Fibroblast of villous mesenchyme (primary cell): ENCODE measurements around the gene COLEC12. TPM values are rescaled to one million over a fixed set of nuclear protein-coding genes. Genes with fewer than 3 reads are reported as not detected.

ENCODE experiments used
- DNase-seq: peaks from one replicate; pipeline ENCODE4 v3.0.0-alpha.2; 2010; ENCODE audit warnings: low read depth
- H3K4me3 ChIP-seq: 2 replicates; pipeline ENCODE4 v1.5.1; 2011; ENCODE audit warnings: low read depth, mild to moderate bottlenecking, low read length
- total RNA-seq: library from RNA; depleted of rRNA; stranded (reverse); fragments of >200 nt; gene quantifications from 2 replicates; pipeline ENCODE4 v1.2.3, GENCODE V29; 2012
- TF ChIP-seq, protein P1 (sequence below): IDR thresholded peaks from 2 replicates; pipeline ENCODE4 v1.5.1; 2012; ENCODE audit warnings: low read depth, mild to moderate bottlenecking, low read length; ENCODE audit not compliant: insufficient read depth

The COLEC12 gene
- total RNA-seq, 1 donor = 3.9 TPM

DNA sequence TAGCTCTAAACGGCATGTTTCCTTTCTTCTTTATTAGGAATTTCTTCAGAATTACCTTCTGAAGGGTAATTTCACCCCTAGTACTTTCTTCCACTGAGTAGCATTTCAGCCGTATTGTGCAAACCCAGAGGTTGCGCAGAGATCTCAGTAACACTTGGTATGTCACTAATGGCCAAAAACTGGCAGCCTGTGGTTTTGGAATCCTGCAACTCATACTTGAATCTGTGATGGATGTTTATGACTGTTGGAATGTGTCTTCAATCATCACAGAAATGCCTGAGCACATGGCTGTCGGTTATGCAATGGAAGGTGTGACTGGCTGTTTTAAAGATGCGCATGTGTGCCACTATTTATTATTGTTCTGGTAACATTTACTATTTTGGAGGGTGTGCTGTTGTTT, 100.0 kb downstream of the COLEC12 start:
- DNase-seq = peak; percentile 81
- TF ChIP-seq, protein P1, sequence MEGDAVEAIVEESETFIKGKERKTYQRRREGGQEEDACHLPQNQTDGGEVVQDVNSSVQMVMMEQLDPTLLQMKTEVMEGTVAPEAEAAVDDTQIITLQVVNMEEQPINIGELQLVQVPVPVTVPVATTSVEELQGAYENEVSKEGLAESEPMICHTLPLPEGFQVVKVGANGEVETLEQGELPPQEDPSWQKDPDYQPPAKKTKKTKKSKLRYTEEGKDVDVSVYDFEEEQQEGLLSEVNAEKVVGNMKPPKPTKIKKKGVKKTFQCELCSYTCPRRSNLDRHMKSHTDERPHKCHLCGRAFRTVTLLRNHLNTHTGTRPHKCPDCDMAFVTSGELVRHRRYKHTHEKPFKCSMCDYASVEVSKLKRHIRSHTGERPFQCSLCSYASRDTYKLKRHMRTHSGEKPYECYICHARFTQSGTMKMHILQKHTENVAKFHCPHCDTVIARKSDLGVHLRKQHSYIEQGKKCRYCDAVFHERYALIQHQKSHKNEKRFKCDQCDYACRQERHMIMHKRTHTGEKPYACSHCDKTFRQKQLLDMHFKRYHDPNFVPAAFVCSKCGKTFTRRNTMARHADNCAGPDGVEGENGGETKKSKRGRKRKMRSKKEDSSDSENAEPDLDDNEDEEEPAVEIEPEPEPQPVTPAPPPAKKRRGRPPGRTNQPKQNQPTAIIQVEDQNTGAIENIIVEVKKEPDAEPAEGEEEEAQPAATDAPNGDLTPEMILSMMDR = no peak
- no peak overlapping the region for H3K4me3 ChIP-seq

DNA sequence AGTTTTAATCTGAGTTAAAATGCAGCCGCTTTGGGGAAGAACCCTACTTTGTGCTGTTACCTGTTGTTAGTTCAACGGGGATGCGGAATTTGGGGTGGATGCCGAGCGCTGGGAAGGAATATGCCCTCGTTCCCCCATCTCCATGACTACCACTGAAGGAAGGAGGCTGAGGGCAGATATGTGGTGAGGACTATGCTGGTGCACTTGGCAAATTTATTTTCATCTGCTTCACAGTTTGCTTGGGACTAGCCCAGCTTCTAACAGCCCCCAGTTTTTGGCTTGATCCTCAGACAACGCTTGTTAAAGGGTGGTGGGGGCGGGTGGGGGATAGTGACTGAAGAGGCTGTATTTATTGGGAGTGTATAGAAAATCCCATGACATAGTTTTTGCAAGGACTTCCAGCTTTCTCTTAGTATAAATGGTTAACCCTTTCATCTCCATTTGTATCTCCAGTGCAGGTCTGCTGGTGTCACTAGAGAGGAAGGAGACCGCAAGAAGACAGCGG, 100.8 kb downstream of the COLEC12 start:
- TF ChIP-seq, protein P1 = no peak
- no peak for DNase-seq
- H3K4me3 ChIP-seq = no peak overlapping the region

DNA sequence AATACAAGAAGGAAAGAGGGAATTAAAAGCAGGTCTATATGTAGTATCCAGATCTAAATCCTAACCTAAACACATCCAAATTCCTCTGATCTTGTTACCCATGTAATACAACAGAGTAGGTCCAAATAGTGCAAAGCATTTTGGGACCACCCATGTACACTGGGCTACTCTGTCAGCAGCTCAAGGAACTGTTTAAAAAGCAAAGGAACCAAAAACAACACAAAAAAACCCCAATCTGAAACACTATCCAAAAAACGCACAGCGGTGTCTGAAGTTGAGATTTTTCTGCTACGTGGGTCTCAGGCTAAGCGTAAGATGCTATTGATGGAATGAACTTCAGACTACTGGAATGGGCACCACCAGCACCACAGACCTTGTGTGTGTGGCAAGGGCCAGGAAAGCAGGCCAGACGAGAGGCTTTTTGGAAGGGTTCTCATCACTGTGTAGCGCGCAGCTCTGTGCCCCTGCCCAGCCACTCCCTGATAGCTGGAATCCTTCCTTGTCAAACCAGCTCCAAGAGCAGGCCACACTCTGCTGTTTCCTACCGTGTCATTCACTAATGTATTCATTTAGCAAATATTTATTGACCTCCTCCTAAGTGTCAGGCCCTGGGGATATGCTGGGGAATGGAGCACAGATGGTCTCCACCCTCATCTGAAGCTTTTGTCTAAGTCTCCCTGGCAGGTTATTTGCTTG, 101.4 kb downstream of the COLEC12 start:
- TF ChIP-seq, protein P1 = no peak
- no peak overlapping the region for H3K4me3 ChIP-seq
- no peak for DNase-seq

DNA sequence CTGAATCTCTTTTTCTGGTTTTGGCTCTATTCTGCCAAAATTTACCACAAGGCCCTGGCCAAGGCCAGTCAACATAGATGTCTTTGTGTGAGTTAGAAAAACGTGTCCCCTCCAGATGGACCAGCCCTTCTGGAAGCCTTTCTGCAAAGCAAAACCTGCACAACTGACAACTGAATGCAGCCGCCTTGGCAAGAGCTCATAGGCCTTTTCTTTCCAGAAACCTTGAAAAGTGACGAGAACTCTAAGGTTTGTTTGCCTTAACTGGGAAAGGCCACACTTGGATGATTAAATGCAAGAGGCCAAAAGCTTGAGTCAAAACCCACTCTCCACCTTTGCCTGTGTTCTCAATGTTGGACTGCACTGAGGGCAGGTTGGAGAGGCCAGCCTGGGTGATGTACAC, 103.9 kb downstream of the COLEC12 start:
- no peak overlapping the region for H3K4me3 ChIP-seq
- no peak for DNase-seq
- TF ChIP-seq, protein P1 = no peak

DNA sequence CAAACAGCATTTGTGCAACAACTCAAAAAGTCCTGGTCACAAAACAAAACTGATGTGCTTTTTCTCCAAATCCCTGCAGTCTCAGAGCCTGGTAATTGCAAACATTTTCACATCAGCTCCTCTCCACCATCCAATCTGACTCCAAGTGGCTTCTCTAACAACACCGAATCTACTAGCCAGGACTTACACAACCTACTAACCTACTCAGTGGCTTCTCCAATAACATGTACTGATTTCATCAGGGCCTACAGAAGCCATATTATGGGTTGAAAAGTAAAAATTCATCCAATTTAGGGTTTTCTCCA, 104.3 kb downstream of the COLEC12 start:
- no peak overlapping the region for H3K4me3 ChIP-seq
- DNase-seq = no peak
- TF ChIP-seq, protein P1 = no peak

DNA sequence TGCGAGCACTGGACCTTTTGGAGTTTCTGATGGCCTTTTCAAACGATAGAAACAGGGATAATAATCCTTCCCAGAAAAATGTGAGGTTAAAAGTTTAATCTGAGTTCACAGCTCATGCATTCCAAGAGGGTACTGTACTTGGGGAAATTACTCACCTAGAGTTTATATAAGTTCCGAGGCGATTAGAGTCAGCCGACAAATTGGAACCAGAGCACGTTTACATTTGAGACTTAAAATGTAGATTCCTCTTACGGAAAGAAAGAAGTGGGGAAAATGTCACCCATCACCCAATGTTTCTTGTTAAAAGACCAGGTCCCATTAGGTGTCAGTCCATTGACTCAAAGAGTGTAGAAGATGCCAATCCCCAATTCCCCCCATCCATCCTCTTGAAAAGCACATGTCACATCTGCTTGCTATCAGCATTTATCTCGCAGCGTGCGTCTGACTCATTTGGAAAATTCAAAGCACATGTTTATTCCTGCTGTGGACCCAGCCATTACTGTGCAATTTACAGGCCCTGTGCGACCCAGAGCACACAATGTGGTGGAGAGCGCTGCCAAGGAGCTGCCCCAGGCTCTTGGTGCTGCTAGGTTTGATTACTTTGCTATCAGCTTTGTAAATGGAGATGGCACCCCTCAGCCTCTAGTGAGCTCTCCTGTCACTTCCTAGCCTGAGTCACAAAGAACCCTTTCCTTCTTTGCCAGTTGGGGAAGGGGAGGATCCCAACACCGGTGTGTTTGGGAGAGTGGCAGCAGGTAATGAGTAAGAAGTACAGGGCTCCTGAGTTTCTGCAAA, 104.8 kb downstream of the COLEC12 start:
- H3K4me3 ChIP-seq = no peak overlapping the region
- peak; percentile 79 for DNase-seq
- TF ChIP-seq, protein P1 = no peak

DNA sequence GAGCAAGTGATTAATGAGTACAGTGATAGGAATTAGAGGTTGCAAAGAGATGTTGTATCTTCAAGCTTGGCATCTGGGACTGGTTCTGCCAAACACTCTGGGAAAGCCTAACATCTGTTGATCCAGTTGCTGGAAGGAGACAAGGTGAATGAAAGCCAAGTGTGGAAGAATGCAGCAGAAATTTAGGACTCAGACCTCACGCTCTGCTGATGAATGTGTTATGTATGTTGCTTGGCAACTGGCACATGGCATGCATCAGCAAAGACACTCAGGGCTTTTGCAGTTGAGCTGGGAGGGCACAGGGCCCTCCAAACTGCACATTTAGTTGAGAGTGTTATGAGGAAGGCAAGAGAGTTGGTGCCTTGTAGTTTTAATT, 105.5 kb downstream of the COLEC12 start:
- no peak overlapping the region for H3K4me3 ChIP-seq
- peak; percentile 43 for DNase-seq
- TF ChIP-seq, protein P1 = no peak
